AG10803 (cell line): ENCODE results near the gene SELENBP1.

Source experiments
- DNase-seq: peaks from one replicate; pipeline ENCODE4 v3.0.0; 2010; ENCODE audit warnings: low read depth
- H3K4me3 ChIP-seq: 2 replicates; pipeline ENCODE4 v1.5.1; 2011; ENCODE audit warnings: mild to moderate bottlenecking, low read length, control low read depth
- CTCF ChIP-seq: conservative IDR thresholded peaks from 2 replicates; pipeline ENCODE4 v1.5.1; 2011; ENCODE audit warnings: mild to moderate bottlenecking, low read length, control low read depth, inconsistent platforms

Gene SELENBP1

GRCh38 chr1:151372058-151372934, at the start of gene SELENBP1:
TSS of gene SELENBP1 (minus strand) at chr1:151372705. CDS start at chr1:151372641, 64 bp downstream.
- TF ChIP-seq CTCF: no peak
- H3K4me3 ChIP-seq: peak within 1 kb of the TSS; percentile 63
- peak; percentile 70 for DNase-seq

- no peak overlapping the region for H3K4me3 ChIP-seq
- no peak for TF ChIP-seq CTCF
- no peak for DNase-seq
Measured at GRCh38 chr1:151419819-151420218, 47.3 kb upstream of the SELENBP1 start.

DNA sequence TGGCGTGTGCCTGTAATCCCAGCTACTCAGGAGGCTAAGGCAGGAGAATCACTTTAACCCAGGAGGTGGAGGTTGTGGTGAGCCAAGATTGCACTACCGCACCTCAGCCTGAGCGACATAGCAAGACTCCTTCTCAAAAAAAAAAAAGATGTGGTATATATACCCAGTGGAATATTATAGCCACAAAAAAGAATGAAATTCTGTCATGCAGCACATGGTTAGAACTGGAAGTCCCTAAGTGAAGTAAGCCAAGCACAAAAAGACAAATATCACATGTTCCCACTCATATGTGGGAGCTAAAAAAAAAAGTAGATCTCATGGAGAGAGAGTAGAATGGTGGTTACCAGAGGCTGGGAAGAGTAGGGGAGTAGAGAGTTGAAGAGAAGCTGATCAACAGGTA, 45.6 kb upstream of the SELENBP1 start:
- no peak for TF ChIP-seq CTCF
- no peak for DNase-seq
- H3K4me3 ChIP-seq: no peak overlapping the region

- no peak for TF ChIP-seq CTCF
- H3K4me3 ChIP-seq: no peak overlapping the region
- peak; percentile 63 for DNase-seq
Measured at GRCh38 chr1:151416231-151416630, 43.7 kb upstream of the SELENBP1 start.

- no peak for TF ChIP-seq CTCF
- no peak for DNase-seq
- H3K4me3 ChIP-seq: no peak overlapping the region
Measured at GRCh38 chr1:151411884-151412283, 39.4 kb upstream of the SELENBP1 start.

- no peak for TF ChIP-seq CTCF
- no peak overlapping the region for H3K4me3 ChIP-seq
- DNase-seq: peak; percentile 8
Measured at GRCh38 chr1:151408891-151409290, 36.4 kb upstream of the SELENBP1 start.

GRCh38 chr1:151407304-151407703, 34.8 kb upstream of the SELENBP1 start:
- no peak for DNase-seq
- no peak overlapping the region for H3K4me3 ChIP-seq
- no peak for TF ChIP-seq CTCF
